Hematopoietic multipotent progenitor cell treated with erythropoietin and hydrocortisone succinate and interleukin-3 and kit ligand, for 17 days (in vitro differentiated cells): ENCODE measurements around the gene GRAMD2A.

ENCODE experiments used
- DNase-seq: peaks from one replicate; pipeline ENCODE4 v3.0.0-alpha.2; 2015; ENCODE audit warnings: low spot score

GRAMD2A gene

DNA sequence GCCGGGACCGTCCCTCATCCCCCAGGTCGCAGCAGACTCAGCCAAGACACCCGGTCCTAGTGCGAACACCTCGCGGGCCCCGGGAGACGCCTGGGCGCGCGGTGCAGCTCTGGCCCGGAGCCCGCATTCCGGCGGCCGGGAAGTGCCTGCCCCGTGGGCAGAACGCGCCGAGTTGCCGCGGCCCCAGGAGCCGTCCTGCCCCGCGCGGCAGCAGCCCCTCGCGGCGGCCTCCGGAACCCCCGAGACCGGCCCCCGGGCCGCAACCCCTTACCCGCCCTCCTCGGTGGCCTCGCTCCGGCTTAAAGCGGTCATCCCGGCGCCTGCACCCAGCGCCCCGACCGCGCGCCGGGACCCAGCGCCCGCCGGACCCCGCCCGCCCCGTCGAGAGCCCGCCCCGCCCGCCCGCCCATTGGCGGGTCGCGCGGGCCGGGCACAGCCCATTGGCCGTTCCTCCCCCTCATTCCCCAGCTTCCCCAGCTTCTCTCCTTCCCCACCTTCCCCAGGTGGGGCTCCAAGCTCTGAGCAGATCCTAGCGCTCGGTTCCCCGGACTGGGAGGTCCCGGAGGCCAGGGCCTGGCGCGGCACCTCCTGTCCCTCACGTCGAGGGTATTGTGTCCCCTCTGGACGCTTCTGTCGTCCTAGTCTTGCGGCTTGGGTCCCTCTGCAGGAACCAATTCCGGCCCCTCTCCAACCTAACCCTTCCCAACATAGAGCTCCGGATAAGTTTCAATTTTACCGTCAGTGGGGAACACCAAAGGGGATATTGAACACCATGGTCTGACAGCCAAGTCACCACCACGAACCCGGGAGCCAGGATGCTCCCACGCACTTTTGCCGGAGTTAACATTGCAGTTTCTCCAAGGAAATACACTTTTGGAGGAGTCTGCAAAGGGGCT lies at the start of gene GRAMD2A:
GRAMD2A (minus strand) TSS at position 328 of the 896 bp plus-strand sequence.
- no peak for DNase-seq

DNA sequence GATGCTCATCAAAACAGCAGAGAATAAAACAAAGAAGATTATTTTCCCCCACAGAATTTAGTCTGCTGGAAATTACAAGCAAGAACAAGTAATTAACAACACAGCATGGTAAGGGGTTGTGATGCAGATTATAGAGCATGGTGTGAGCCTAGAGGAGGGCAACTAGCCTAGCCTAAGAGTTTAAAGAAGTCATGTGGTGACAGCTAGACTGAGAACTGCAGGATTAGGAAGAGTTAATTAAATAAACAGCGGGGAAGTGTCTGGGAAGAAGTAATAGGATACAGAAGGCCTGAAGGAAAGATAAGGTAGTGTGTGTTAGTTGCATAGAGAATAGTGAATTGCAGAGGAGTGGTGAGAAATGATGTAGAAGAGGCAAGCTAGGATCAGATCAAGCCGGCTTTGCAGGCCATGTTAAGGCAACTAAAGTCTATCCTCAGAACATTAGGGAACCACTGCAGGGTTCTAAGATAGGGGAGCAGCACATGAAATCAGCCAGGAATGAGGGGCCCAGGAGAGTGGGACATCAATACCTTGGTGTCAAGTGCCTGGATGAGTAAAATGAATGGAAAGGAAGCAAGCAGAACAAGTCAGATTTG lies 45.3 kb upstream of the GRAMD2A start:
- no peak for DNase-seq

DNA sequence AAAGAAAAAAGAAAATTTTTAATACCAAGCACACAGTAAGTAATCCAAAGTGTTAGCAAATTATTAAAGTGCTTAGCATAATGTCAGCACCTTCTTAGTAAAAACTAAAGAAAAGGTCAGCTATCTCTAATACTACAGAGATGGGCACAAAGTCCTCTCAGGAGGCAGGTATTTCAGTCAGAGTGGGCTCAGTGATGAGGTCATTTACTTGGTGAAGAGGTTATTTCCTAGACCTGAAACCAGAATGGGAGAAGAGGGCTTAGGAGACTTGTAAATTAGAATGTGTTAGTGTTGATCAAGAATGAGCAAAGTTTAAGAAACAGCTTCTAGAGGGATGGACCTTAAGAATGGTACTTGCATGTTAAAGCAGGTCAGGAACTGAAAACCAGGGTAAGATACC lies 42.1 kb upstream of the GRAMD2A start:
- no peak for DNase-seq

DNA sequence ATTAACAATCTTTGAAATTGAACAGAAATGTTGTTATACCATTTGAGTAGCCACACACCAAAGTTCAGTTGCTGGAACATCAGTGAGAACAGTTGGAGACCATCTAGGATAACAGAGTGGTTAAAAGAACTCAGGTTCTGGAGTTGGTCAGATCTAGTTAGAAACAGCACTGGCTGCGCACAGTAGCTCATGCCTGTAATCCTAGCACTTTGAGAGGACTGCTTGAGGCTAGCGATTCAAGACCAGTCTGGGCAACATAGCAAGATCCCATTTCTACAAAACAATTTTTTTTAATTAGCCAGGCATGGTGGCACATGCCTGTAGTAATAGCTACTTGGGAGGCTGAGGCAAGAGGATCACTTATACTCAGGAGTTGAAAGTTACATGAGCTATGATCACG lies 41.0 kb upstream of the GRAMD2A start:
- DNase-seq: no peak

DNA sequence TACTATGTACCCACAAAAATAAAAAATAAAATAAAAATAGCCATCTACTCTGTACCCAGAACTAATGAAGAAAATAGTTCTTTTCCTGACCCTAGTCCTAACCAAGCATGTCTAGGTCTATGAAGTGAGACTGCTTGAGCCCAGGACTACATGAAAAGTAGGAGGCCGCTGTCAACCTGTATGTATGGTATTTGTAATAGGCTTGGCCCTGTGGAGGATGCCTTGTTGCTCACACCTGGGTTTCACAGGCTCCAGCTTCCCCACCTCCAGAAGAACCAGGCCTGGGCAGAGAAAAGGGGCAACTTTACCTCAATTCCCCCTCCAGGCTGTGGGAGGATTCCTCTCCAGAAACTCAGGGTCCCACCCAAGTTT lies 40.3 kb upstream of the GRAMD2A start:
- no peak for DNase-seq

DNA sequence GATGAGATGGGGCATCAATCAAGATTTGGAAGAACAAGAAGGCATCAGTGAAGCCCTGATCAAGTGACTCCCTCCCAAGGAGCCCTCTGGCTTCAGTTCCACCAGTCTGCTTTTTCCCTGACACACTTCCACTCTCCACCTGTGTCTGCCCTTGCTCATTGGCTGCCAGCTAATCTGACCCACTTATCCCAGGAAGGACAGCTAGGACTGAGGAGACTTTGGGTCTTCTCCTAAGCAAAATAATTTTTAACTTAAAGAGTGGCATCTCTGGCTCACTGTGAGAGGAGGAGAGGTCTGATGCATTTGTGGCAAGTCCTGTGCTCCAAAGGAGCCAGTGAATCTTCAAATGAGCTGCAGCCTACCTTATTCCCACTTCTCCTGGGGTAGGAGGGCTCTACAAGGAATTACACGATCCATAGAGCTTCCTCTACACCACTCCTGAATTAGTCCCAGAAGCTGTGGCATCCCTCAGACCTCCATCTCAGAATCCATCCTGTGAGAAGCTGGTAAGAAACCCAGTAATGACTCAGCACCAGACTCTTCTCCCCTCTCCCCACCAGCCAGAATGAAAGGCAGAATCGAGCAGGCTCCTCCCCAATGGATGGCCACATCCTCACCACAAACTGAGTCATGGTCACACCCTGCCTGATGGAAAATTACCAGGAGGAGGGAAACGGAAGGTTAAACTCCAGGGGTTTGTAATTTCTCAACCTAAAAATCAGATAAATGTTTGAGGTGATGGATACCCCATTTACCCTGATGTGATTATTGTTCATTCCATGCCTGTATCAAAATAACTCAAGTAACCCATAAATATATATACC lies 39.7 kb upstream of the GRAMD2A start:
- DNase-seq: no peak

DNA sequence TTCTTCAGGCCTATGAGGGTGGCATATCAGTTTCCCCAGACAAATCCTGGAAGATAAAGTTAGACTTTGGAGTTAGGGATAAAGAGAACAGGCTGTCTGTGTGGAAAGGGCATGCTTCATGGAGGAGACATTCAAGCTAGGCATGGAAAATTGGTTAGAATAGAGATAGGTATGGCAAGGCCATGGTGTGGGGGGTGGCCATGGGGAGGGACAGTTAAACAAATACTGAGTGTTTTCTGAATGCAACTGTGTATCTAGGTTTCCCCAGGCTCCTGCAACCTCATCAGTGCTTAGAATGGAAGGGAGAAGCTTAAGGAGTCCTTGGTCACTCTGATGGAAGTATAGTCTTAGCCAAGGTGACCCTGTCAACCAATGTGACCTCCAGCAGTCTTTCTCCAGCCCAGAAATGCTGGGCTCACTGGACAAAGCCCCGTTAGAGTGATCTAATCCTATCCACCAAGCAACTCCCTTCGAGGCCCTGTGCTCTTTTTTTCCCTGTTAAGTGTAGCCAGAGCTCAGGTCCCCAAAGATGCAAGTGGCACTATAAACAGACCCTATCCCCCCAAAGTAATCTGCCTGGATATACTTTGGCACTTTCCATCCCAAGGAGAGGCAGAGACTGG lies 38.9 kb upstream of the GRAMD2A start:
- no peak for DNase-seq

DNA sequence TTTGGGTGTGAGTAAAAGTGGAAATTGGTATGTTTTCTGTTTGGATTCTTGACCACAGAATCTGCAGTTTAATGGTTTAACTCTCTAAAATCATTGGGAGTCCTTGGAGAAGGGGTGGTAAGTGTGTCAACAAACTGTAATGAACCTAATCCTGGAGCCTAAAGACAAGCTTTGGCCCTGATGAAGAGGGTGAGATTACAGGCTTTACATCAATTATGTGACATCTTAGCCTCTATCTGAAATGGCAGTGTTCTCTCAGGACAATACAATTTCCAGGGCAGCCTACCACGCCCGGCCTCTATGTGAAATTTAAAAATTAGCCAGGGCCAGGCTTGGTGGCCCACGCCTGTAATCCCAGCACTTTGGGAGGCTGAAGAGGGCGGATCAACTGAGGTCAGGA lies 37.7 kb upstream of the GRAMD2A start:
- DNase-seq: no peak

DNA sequence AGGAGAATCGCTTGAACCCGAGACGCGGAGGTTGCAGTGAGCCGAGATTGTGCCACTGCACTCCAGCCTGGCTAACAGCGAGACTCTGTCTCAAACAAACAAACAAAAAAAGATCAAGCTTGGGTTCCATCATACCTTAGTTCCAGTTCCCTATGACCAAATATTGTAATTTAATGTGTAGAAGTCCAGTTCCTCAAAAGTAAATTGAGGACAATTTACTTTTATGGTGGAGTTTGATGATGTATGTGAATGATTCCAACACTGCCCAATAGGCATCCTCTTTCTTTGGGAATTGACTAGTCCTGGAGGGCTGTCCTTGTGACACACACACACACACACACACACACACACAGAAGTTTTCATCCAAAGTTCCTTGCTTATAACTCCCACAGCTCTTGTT lies 36.2 kb upstream of the GRAMD2A start:
- DNase-seq: no peak

DNA sequence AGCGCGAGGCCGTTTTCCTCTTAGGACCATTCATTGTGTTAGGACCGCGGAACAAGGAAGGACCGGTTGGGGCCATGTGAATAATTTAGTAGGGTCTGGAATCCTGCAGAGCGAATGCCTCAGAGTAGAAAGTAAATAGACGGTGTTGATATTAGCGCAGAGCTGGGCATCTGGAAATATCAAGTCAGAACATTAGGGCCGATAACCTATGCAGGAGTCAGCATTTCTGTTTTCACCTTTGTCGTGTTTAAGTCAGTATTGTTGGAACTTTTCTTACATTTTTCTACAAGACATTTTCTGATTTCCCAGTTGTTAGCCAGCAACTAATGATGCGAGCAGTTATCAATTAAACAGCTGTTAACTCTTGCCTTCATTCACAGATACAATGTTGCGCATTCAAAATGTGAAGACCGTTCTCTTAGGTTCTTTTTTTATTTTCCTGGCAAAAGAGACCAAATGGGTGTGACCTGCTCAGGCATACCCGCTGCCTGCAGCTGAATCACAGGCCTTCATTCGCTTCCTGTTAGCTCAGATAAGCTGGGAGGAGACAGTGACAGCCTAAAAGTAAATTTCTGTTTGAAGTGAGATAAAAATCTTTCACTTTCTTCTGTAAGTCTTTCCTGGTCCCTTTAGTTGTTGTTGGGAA lies 34.4 kb upstream of the GRAMD2A start:
- DNase-seq: peak; percentile 15

DNA sequence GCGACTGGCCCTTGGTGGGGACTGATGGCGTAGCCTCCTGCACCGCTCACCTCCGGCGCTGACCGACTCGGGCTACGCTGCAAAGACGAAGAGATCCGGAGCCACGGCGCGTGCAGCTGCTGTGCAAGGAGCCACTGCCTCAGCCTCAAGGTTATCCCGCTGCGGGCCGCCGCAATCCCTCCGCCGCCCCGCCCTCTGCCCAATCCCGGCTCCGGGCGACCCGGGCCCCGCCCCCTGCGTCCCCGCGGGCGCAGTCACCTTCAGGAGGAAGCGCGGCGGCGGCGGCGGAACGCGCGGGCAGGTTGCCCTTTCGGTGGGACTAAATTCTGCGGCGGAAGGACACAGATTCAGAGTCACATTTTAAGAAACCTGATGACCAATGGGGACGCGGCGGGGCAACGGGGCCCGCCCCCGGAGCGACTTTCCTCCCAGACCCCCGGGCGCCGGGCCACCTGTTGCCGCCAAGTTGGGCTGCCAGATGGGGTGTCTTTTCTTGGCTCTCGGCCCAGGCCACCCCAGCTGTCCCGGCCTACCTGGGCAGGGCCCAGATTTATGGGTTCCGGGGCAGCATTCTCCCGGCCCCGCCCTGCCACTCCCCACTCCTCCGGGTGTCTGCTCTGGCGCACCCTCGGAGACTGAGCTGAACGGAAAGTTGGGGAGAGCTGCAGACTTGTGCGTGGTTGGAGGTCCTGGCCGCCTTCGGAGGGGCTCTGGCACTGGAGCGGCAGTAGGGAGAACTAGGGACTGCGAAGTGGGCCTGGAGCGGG lies 33.7 kb upstream of the GRAMD2A start, which contains the start of gene PKM:
PKM (minus strand) TSS at position 125 of the 767 bp plus-strand sequence. CDS start 12,093 bp downstream, outside the sequence.
- no peak for DNase-seq

DNA sequence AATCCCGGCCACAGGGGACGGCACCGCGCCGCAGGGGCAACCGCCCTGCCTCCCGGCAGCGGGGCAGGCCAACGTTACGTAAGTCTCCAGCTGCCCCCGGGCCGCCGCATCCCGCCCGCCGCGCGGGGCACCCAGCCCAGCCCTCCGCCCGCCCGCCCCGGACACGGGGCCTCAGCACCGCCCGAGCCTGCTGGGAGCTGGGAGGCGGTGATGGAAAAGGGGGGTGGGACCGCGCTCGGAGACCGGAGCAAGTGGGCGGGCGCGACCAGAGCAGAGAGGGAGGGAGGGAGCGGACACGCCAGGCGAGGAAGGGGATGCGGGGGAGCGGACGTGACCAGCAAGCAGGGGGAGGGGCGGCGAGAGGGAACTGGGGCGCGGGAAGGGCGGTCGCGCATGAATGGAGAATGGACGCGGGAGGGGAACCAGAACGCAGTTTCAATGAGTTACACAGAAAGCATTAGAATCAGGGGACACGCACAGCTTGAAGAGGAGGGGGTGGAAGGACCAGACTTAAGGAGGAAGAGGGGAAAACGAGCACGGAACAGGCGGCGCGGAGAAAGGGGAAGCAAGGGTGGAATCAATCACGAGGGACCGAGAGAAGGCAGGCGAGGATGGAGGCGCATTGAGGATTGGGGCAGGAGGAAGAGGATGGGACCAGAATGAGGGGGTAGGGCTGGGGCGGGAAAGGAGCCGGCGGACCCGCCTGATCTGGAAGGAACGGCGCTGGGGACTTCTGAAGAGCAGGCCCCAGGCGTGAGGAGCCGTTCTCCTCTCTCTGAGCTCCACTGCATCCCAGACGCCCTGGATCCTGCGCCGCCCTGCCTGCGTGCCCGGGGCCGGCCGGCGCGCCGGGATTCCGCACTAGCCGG lies 32.8 kb upstream of the GRAMD2A start:
- no peak for DNase-seq

DNA sequence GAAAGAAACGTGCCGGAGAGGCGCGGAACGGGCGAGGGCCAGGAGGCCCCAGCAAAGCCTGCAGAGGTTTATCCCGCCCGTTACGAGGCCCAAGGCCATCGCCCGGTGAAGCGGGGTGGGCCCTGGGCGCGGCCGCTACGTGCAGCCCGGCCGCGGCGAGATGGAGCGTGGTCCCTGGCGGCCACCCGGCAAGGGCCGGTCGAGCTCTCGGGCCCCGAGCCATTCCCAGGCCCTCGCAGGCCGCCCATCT lies 32.3 kb upstream of the GRAMD2A start:
- no peak for DNase-seq

DNA sequence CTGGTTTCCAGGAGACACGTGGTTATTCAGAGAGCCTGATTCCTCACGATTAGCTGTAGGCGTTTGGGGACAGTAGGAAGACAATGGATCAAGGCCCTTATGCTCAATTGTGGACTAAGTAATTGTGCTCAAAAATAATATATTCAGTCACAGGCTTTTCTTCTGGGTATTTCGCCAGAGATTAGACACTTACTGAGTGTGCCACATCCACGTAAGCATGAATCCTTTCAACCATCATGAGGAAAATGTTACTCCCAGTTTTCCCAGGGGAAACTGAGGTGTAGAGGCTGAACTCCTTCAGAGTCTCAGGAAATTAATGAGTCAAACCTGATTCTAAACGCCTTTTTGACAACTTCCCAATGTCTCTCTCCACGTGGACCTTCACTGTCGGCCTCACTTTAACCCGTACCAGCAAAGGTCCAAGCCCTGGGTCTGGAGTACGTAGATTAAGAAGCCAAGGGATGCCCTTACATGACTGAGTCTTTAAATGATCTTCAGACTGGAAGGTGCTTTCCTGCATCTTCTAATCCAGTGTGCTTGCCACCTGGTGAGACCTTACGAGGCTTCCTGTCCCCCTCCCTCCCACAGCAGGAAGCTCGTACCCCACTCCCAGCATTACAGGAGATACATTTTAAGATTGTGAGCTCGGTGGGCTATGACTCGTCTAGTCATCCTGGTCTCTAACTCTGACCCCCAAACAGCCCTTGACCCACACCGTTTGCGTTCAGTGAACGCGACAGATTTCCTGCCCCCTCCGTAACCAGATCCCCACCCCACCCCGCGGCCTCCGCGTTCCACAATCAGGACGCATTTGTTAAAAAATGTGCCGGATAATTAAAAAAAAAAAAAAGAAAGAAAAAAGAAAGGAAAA lies 31.7 kb upstream of the GRAMD2A start:
- no peak for DNase-seq

DNA sequence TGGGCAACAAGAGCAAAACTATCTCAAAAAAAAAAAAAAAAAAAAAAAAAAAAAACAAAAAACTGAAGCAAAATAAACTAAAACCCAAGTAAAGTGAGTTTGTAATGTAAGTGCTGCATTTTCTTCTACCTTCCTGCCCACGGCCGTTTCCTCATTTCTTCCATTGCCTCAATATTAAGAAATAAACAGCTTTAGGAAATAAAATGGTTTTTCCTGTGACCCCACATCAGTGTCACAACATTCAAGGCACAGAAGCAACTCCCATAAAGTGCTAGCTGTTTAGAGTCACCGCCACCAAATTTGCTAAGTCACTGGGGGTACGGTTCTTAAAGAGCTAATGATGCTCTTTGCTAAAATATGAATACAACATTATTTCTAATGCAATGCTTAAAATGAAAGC lies 30.1 kb upstream of the GRAMD2A start:
- DNase-seq: no peak

DNA sequence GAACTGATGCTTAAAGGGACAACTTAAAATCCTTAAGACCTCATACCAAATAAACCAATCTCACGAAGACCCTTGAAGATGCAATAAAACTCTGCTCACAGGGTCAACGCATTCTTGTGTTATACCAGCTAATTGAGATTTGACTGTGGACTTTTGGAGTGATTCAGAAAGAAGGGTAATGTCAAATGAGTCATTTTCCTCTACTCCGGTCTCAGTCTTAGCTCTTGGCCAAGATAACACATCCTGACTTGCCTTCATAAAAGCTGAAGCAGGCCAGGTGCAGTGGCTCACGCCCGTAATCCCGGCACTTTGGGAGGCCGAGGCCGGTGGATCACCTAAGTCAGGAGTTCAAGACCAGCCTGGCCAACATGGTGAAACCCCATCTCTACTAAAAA lies 29.6 kb upstream of the GRAMD2A start:
- DNase-seq: no peak

DNA sequence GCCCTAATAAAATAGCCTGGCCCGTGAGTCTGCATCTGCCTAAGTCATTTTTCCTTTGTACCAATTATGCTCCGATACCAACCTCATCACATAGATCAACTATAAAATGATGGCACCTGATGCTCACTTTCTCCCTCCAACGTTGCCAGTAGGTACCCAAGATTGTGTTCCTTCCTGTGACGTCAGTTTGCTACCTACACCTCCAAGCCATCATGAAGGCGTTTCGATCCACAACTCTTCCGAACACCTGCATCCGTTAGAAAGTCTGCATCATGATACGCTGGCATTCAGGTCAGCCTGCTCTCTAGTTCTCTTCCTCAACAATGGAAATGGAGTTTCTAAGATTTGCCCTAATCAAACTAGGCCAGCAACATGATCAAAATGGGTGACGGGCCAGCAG lies 25.7 kb upstream of the GRAMD2A start:
- DNase-seq: no peak

DNA sequence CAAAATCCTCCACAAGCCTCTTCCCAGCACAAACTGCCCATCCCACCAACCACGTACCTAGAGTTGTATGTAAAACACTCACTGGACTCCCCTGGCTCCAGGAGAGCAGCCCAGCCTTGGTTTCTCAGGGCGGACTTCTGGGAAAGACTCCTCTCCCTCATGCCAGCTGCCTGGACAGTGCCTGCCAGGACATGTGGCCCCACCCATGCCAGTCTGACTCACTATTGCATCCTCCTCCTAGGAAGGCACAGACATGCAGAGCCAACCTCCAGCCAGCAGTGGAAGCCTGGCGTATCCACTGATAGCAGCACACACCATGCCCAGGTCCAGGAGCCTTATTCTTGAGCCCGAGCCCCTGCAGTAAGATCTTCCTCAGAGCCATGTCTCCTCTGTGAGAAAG lies 24.8 kb upstream of the GRAMD2A start:
- DNase-seq: no peak

DNA sequence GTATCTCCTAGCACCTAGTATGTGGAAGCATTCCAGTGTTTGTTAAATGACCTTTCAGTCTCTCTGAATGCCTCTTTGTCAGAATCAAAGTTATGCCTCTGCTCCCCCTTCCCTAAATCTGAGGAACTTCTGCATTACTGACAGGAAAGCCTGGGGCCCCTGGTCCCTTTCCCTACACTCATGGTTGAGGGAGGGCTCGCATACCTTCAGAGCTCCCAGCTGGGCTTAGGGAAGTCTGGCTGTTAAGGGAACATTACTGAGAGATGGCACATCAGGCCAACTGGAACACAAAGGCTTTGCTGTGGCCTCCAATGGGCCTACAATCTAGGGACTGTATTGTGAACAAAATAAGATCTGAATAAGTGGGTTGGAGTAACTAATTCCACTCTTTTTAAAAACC lies 23.1 kb upstream of the GRAMD2A start:
- no peak for DNase-seq
